ENCODE data around the gene SIL1. TPM values are rescaled to one million over a fixed set of nuclear protein-coding genes. Genes with fewer than 3 reads are reported as not detected.
"Not testable (repeated sequence)": the region's sequence is repeated elsewhere in the genome, so short reads cannot be mapped to it uniquely, and the experiment has no call there.

SIL1 gene
- polyA plus RNA-seq, 1 donor (not counting 4 experiments of a cell fraction or from before 2014, with no cell fraction given), result 45.4 TPM

DNA sequence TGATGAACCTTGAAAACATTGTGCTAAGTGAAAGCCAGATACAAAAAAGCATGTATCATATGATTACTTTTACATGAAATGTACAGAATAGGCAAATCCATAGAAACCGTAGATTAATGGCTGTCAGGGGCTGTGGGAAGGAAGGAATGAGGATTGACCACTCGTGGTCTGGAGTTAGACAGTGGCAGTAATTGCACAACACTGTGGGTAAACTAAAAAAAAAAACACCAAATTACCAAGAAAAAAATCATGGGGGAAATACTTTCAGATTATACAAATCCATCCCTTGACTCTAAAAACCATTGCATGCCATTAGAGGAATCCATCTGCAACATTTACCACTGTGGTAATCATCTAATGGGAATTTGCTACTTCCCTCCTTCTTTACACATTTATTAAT lies 140.0 kb downstream of the SIL1 start:
- Histone ChIP-seq H3K9ac (ENCODE audit: control insufficient read depth, extremely low read depth, insufficient read depth, low read length) (no peak overlapping the region), H4K20me1 (ENCODE audit: control insufficient read depth, extremely low read depth, insufficient read depth, low read length) (peaks cover 4% of the 10 kb centered on the region), H3K9me1 (ENCODE audit: control insufficient read depth, extremely low read depth, insufficient read depth, low read length) (no peaks in the 10 kb centered on the region), H3K79me2 (ENCODE audit: control insufficient read depth, insufficient read depth, low read length) (no peaks in the 10 kb centered on the region), H3K4me1 (ENCODE audit: control insufficient read depth, extremely low read depth, insufficient read depth, low read length) (peaks cover 15% of the 10 kb centered on the region), H3K27ac (ENCODE audit: control insufficient read depth, insufficient read depth, low read length) (no peak overlapping the region), H3K27me3 (ENCODE audit: control insufficient read depth, extremely low read depth, insufficient read depth, low read length) (no peaks in the 10 kb centered on the region), H3K4me2 (ENCODE audit: control insufficient read depth, extremely low read depth, insufficient read depth, low read depth, low read length) (no peak overlapping the region), H3K4me3 (ENCODE audit: control insufficient read depth in 2 of 3, extremely low read depth in 1 of 3, insufficient read depth in 2 of 3, low read depth in 1 of 3, low read length in 3 of 3) (no peak overlapping the region), H3K9me3 (ENCODE audit: control insufficient read depth, low read depth, low read length) (no peaks in the 10 kb centered on the region), H3K36me3 (ENCODE audit: control insufficient read depth in 2 of 2, extremely low read depth in 1 of 2, insufficient read depth in 2 of 2, low read length in 2 of 2) (peaks cover 0 to 2% of the 10 kb centered on the region in 2 experiments), H2AFZ (ENCODE audit: control insufficient read depth, low read length) (no peak overlapping the region)
- dilution Hi-C loops (cut with MboI; ENCODE audit: extremely low pct_ligation_motif_present, low sequenced_read_pairs), result no loop called here
- FAIRE-seq, result no peak
- no peak for DNase-seq (ENCODE audit: low read depth, low spot score)
- TF ChIP-seq EZH2 (IDR thresholded peaks at IDR 0.05; ENCODE audit: low read length), result no peak
- TF ChIP-seq, protein P1, sequence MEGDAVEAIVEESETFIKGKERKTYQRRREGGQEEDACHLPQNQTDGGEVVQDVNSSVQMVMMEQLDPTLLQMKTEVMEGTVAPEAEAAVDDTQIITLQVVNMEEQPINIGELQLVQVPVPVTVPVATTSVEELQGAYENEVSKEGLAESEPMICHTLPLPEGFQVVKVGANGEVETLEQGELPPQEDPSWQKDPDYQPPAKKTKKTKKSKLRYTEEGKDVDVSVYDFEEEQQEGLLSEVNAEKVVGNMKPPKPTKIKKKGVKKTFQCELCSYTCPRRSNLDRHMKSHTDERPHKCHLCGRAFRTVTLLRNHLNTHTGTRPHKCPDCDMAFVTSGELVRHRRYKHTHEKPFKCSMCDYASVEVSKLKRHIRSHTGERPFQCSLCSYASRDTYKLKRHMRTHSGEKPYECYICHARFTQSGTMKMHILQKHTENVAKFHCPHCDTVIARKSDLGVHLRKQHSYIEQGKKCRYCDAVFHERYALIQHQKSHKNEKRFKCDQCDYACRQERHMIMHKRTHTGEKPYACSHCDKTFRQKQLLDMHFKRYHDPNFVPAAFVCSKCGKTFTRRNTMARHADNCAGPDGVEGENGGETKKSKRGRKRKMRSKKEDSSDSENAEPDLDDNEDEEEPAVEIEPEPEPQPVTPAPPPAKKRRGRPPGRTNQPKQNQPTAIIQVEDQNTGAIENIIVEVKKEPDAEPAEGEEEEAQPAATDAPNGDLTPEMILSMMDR (optimal IDR thresholded peaks at IDR 0.05 in 1 of 3, IDR thresholded peaks at IDR 0.05 in 1 of 3, conservative IDR thresholded peaks at IDR 0.05 in 1 of 3; ENCODE audit: extremely low read depth in 1 of 3, insufficient read depth in 2 of 3, low read length in 3 of 3), result no peak

DNA sequence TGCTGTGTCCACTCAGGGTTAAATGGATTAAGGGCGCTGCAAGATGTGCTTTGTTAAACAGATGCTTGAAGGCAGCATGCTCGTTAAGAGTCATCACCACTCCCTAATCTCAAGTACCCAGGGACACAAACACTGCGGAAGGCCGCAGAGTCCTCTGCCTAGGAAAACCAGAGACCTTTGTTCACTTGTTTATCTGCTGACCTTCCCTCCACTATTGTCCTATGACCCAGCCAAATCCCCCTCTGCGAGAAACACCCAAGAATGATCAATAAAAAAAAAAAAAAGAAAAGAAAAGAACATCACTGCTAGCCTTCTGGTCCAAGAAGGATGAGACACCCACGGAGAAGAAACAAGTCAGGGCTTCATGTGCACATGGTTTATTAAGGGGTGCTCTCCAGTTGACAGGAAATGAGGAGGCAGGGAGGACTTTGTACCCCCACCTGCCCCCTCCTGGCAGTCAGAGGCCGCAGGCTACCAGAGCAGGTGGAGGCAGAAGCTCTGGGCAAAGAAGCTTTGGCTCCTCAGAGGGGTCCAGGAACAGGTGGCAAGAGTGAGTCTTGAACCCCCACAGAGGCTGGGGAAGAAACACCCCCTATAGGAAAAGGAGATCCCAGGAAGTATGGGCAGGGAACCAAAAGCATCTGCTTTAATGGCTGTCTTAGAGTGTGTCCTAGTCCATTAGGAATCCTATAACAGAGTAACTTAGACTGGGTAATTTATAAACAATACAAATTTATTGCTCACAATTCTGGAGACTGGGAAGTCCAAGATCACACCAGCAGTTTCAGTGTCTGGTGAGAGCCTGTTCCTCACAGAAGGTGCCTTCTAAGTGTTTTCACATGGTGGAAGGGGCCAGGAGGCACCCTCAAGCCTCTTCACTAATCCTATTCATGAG lies 140.9 kb downstream of the SIL1 start:
- H3K27ac ChIP-seq (ENCODE audit: control insufficient read depth, insufficient read depth, low read length); H3K9me3 ChIP-seq (ENCODE audit: control insufficient read depth, low read depth, low read length); H3K9me1 ChIP-seq (ENCODE audit: control insufficient read depth, extremely low read depth, insufficient read depth, low read length); FAIRE-seq; dilution Hi-C loops (cut with MboI; ENCODE audit: extremely low pct_ligation_motif_present, low sequenced_read_pairs); H3K4me3 ChIP-seq (ENCODE audit: control insufficient read depth in 2 of 3, extremely low read depth in 1 of 3, insufficient read depth in 2 of 3, low read depth in 1 of 3, low read length in 3 of 3); H2AFZ ChIP-seq (ENCODE audit: control insufficient read depth, low read length); H3K9ac ChIP-seq (ENCODE audit: control insufficient read depth, extremely low read depth, insufficient read depth, low read length); H4K20me1 ChIP-seq (ENCODE audit: control insufficient read depth, extremely low read depth, insufficient read depth, low read length); DNase-seq (ENCODE audit: low read depth, low spot score); H3K4me2 ChIP-seq (ENCODE audit: control insufficient read depth, extremely low read depth, insufficient read depth, low read depth, low read length); H3K27me3 ChIP-seq (ENCODE audit: control insufficient read depth, extremely low read depth, insufficient read depth, low read length); H3K79me2 ChIP-seq (ENCODE audit: control insufficient read depth, insufficient read depth, low read length); H3K36me3 ChIP-seq (ENCODE audit: control insufficient read depth in 2 of 2, extremely low read depth in 1 of 2, insufficient read depth in 2 of 2, low read length in 2 of 2): not testable (repeated sequence)
- H3K4me1 ChIP-seq (ENCODE audit: control insufficient read depth, extremely low read depth, insufficient read depth, low read length), result peaks cover 15% of the 10 kb centered on the region
